BLaER1 (cell line): ENCODE data around the gene SRP68.

Experiments used
- H3K27ac ChIP-seq: shearing (Covaris generic); formaldehyde crosslinking; 2 replicates; pipeline ENCODE4 v1.8.1; 2022
- H3K27me3 ChIP-seq: shearing (Covaris generic); formaldehyde crosslinking; 2 replicates; pipeline ENCODE4 v1.8.1; 2022
- H3K36me3 ChIP-seq: shearing (Covaris generic); formaldehyde crosslinking; 2 replicates; pipeline ENCODE4 v1.8.1; 2022
- H3K4me1 ChIP-seq: shearing (Covaris generic); formaldehyde crosslinking; 2 replicates; pipeline ENCODE4 v1.8.1; 2022
- H3K4me2 ChIP-seq: shearing (Covaris generic); formaldehyde crosslinking; 2 replicates; pipeline ENCODE4 v1.8.1; 2022
- H3K4me3 ChIP-seq: shearing (Covaris generic); formaldehyde crosslinking; 2 replicates; pipeline ENCODE4 v1.8.1; 2022
- H3K9ac ChIP-seq: shearing (Covaris generic); formaldehyde crosslinking; 2 replicates; pipeline ENCODE4 v1.8.1; 2022
- H3K9me3 ChIP-seq: shearing (Covaris generic); formaldehyde crosslinking; 2 replicates; pipeline ENCODE4 v1.8.1; 2022
- H4K20me1 ChIP-seq: shearing (Covaris generic); formaldehyde crosslinking; 2 replicates; pipeline ENCODE4 v1.8.1; 2022
- Cebpa-rat ChIP-seq: shearing (Covaris generic); IDR thresholded peaks from 2 replicates; pipeline ENCODE4 v1.8.1; 2022

Gene SRP68

DNA sequence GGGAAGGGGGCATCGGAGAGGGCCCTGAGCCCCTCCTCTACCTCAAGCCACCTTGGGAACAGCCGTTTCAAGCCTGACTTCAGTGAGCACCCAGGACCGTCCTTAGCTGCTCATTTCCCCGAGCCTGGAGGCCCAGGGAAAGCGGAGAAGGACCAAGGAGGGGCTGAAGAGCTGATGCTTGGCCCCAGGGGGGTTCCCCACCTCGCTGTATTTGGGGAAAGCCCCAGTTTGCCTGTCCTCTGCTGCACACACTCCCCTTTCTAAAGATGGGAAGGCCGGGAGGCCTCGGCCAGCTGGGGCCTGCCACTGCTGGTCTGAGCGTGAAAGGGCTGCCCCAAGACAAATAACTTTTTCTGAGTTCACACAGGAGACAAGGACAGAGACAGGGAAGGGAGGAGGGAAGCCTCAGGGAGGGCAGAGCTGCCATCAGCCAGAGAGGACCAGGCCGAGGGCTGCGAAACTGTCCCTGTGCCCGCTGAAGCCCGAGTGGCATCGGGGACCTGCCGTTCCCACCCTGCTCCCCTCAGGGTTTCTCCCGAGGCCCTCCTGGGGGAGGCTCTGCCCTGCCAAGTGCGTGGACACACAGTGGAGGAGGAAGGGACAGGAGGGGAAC lies 18.3 kb upstream of the SRP68 start:
- peaks cover 16% of the 10 kb centered on the region for H4K20me1 ChIP-seq
- no peak overlapping the region for H3K4me3 ChIP-seq
- H3K9me3 ChIP-seq: no peaks in the 10 kb centered on the region
- no peak overlapping the region for H3K9ac ChIP-seq
- no peak for TF ChIP-seq Cebpa-rat
- no peaks in the 10 kb centered on the region for H3K27me3 ChIP-seq
- no peak overlapping the region for H3K4me2 ChIP-seq
- peaks cover 98% of the 10 kb centered on the region for H3K36me3 ChIP-seq
- H3K27ac ChIP-seq: peak overlapping the region; percentile 60; the same call in 1 of the 2 replicates
- H3K4me1 ChIP-seq: peaks cover 33% of the 10 kb centered on the region

DNA sequence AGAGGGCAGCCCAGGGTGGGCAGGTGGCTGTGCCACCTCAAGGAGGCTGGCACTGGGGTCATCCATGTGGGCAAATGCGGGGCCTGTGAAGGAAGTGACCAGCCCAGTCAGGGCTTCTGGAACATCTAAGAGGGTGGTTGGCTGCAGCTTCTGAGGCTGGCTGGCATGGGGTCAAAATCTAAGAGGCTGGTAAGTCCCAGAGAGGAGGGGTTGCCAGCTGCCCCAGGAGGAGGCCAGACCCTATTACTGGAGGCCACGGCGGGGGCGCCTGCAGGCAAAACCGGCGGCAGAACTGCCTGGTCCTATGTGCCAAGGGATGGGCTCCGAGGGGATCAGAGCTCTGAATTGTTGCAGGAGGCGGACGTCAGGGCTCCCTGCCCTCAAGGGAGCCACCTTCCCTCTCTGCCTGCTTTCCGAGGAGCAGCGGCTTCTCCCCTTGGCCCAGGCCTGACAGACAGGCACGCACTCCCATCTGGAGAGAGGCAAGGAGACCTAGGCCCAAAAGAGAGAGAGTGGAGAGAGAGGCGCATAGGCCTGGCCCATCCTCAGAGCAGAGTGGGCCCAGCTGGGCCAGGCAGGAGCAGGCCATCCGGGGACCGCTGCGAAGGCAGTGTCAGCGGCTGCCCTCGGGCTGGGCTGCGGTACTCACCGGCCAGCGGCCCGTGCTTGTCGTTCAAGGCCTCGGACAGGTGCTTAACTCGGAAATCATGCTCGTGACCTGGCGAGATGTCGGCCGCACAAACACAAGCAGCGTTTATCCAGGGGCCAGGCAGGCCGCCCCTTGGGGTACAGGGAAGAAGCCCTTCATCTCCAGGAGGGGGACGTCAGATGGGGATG lies 17.6 kb upstream of the SRP68 start:
- Histone ChIP-seq H4K20me1 (peaks cover 16% of the 10 kb centered on the region), H3K4me2 (no peak overlapping the region), H3K27ac (no peak overlapping the region), H3K27me3 (no peaks in the 10 kb centered on the region), H3K9ac (no peak overlapping the region), H3K36me3 (peaks cover 98% of the 10 kb centered on the region), H3K4me1 (peaks cover 33% of the 10 kb centered on the region), H3K4me3 (no peak overlapping the region), H3K9me3 (no peaks in the 10 kb centered on the region)
- no peak for TF ChIP-seq Cebpa-rat

DNA sequence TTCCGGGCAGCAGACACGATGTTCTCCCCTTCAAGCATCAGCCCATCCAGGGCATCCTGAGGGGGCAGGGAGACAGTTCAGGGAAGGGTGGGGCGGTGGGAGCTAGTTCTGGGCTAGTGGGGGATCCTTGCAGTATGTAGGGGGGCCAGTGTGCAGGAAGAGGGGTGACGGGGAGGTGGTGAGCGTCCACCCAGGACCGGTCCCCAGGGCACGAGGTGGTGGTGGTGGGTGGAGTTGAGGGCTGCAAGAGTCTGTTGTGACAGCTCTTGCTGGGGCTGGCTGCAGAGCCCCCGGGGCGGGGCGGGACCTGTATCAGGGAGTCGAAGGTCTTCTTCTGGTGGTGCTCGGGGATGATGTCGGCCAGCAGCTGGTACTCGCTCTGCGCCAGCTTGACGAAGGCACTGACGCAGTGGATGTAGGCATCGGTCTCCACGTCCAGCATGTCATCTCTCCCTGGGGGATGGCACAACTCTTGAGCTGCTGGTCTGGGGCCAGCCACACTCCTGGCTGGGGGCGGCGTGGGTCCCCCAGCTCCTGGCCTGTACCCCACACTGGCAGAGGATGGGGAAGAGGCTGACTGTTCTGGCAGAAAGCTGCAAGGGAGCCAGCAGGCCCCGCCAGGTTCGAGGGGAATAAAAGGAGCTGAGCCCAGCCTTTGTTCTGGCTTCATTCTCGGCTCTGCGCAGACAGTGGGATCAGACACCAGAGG lies 16.7 kb upstream of the SRP68 start:
- Histone ChIP-seq H3K27me3 (no peaks in the 10 kb centered on the region), H3K4me2 (no peak overlapping the region), H3K27ac (no peak overlapping the region), H3K9ac (no peak overlapping the region), H3K36me3 (peaks cover 98% of the 10 kb centered on the region), H3K4me3 (no peak overlapping the region), H3K9me3 (no peaks in the 10 kb centered on the region), H4K20me1 (peaks cover 16% of the 10 kb centered on the region), H3K4me1 (peaks cover 29% of the 10 kb centered on the region)
- TF ChIP-seq Cebpa-rat: no peak

DNA sequence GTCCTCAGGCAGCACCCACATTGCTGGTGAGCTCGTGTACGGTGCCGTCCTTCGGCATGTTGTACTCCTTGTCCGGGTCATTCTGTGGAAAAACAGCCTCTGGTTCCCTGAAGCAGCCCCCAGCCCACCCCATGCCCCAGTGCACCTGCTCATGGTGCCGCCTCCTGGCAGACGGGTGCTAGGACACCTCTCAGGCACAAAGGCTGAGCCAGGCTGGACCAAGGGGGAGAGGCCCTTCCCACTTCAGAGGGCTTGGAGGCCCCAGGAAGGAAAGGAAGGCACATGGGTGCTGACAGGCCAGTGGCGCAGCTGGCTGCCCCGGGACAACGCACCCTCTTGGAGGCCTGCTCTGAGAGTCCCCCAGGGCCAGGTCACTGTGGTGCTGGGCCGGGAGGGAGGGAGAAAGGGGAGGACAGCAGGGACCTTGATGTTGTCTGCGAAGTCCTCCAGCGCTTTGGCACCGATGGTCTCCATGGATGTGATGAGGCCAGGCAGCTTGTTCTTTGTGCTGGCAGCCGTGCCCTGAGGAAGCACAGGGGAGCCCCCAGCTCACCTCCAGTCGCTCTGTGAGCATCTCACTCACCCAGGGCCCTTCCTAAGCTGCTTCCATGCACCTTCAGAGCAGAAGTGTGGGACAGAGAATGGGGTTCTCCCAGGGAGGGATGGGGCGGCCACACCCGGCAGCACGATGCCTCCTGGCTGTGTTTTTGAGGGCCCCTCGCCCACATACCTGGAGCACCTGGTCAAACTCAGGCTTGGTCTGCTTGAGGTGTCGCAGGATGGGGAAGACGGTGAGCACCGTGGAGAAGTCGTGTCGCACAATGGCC lies 15.9 kb upstream of the SRP68 start:
- H3K36me3 ChIP-seq: peaks cover 98% of the 10 kb centered on the region
- H3K4me2 ChIP-seq: no peak overlapping the region
- H4K20me1 ChIP-seq: peaks cover 11% of the 10 kb centered on the region
- H3K27me3 ChIP-seq: no peaks in the 10 kb centered on the region
- no peak overlapping the region for H3K4me3 ChIP-seq
- H3K4me1 ChIP-seq: peaks cover 21% of the 10 kb centered on the region
- no peak overlapping the region for H3K9ac ChIP-seq
- TF ChIP-seq Cebpa-rat: no peak
- no peaks in the 10 kb centered on the region for H3K9me3 ChIP-seq
- no peak overlapping the region for H3K27ac ChIP-seq

DNA sequence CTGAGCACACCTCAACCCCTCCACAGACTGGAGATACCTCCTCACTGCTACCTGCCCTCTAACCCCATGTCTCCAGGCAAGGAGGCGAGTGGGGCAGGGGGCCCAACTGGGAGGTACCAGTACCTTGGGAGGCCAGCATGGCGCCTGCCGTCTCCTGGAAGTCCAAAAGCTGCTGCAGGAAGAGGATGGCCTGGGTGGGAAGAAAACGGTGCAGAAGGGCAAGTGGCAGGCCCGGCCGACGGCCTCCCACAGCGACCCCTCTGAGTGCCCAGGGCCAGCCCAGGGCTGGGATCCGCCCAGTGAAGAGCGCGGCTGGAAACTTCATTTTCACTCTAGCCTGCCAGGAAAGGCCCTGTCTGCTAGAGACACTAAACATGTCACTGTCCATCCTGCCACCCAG lies 15.2 kb upstream of the SRP68 start:
- H3K9me3 ChIP-seq: no peaks in the 10 kb centered on the region
- TF ChIP-seq Cebpa-rat: no peak
- H3K9ac ChIP-seq: no peak overlapping the region
- H3K27ac ChIP-seq: no peak overlapping the region
- no peak overlapping the region for H3K4me3 ChIP-seq
- peaks cover 4% of the 10 kb centered on the region; the same call in 1 of the 2 replicates for H4K20me1 ChIP-seq
- no peak overlapping the region for H3K4me2 ChIP-seq
- peaks cover 98% of the 10 kb centered on the region for H3K36me3 ChIP-seq
- H3K4me1 ChIP-seq: peaks cover 14% of the 10 kb centered on the region
- no peaks in the 10 kb centered on the region for H3K27me3 ChIP-seq

DNA sequence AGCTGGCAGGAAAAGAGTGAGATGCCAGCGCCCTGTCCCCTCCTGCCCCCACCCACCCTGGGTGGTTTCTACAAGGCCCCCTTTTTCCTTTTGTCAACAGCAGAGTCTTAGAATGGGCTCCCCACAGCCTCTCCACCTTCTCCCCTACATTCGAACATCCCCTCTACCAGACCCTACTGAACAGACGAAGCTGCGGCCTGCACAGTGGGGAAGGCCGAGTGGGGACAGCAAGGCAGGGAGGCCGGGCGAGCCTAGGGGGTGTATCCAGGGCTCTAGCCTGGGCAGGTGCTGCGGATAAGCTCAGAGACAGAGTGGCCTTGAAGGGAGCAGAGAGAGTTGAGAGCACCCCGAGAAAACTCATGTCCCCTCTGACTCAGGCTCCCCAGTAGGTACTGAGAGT lies 14.1 kb upstream of the SRP68 start:
- no peak overlapping the region for H3K4me3 ChIP-seq
- no peak overlapping the region for H3K9ac ChIP-seq
- H4K20me1 ChIP-seq: no peaks in the 10 kb centered on the region
- peaks cover 2% of the 10 kb centered on the region for H3K4me1 ChIP-seq
- H3K27me3 ChIP-seq: no peaks in the 10 kb centered on the region
- H3K27ac ChIP-seq: no peak overlapping the region
- no peaks in the 10 kb centered on the region for H3K9me3 ChIP-seq
- H3K36me3 ChIP-seq: peaks cover 97% of the 10 kb centered on the region
- no peak overlapping the region for H3K4me2 ChIP-seq
- no peak for TF ChIP-seq Cebpa-rat

DNA sequence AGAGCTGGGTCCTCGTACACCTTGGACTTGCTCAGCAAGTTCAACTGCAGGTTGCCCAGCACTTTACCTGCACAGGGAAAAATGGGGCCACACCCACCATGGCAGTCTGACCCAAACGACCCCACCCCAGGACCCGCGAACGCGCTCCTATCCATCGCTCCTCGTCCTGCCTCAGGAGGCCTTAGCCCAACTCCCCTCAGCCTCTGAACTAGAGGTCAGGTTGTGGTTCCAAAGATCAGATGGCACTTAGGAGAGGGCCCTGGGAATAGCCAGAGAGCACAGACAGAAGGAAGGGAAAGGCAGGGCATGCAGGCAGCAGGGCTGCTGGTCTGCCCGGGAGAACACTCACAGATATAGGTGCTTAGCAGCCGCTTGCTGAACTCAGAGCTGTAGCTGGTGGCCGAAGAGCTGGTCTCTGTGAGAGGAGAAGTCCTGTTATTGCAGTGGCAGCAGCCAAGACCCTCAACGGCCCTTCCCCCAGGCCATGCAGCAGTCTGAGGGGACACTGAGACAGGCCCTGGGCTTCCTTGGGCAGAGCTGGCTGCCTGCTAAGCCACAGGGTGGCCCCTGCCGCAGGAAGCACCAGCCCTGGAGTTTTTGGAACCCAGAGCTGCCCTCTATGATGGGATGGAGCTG lies 13.5 kb upstream of the SRP68 start:
- H3K9ac ChIP-seq: no peak overlapping the region
- H3K36me3 ChIP-seq: peaks cover 92% of the 10 kb centered on the region
- TF ChIP-seq Cebpa-rat: no peak
- H3K27ac ChIP-seq: no peak overlapping the region
- H3K9me3 ChIP-seq: no peaks in the 10 kb centered on the region
- no peaks in the 10 kb centered on the region for H4K20me1 ChIP-seq
- no peak overlapping the region for H3K4me2 ChIP-seq
- no peaks in the 10 kb centered on the region for H3K27me3 ChIP-seq
- no peaks in the 10 kb centered on the region for H3K4me1 ChIP-seq
- no peak overlapping the region for H3K4me3 ChIP-seq

DNA sequence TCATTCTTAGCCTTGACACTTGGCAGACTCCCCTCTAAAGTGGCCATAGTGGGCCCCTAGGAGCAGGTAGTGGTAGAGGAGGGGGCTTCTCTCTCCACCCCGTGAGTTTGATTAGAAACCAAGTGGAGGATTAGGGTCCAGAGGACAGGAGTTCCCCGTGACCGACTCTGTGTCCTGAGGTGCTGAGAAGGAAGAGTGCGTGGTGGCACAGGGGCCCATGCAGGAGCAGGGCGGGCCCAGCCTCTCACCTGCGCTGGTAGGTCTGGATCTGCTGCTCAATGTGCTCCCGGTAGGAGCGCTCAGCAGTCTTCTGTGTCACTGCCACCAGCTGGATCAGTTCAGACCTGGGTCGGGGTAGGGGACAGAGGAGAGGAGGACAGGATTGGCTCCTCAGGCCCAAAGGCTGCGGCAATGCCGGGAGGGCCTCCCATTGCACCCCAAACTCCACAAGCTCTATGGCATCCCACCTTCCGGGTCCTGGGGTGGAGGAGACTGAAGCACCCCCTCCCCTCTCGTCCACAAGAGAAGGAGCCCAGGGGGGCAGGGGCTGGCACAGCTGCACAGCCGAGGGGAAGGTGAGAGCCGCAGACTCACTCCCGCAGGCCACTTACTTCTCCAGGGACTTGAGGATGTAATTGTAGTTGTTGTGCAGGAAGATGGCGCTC lies 12.9 kb upstream of the SRP68 start:
- TF ChIP-seq Cebpa-rat: no peak
- H3K9ac ChIP-seq: no peak overlapping the region
- H3K4me2 ChIP-seq: no peak overlapping the region
- H3K9me3 ChIP-seq: no peaks in the 10 kb centered on the region
- H4K20me1 ChIP-seq: no peaks in the 10 kb centered on the region
- H3K27me3 ChIP-seq: peaks cover 2% of the 10 kb centered on the region; the same call in 1 of the 2 replicates
- peaks cover 6% of the 10 kb centered on the region for H3K4me1 ChIP-seq
- no peak overlapping the region for H3K4me3 ChIP-seq
- peaks cover 85% of the 10 kb centered on the region for H3K36me3 ChIP-seq
- H3K27ac ChIP-seq: no peak overlapping the region
